Choroid plexus epithelial cell (primary cell): Measurements from ENCODE around the gene SUPT6H.

Source experiments
- DNase-seq: peaks from one replicate; pipeline ENCODE4 v3.0.0-alpha.2; 2010; ENCODE audit warnings: low read depth
- H3K4me3 ChIP-seq: 2 replicates; pipeline ENCODE4 v1.5.1; 2011; ENCODE audit warnings: low read depth, mild to moderate bottlenecking, control low read depth, low read length, moderate library complexity
- TF ChIP-seq, protein P1 (sequence below): conservative IDR thresholded peaks from 2 replicates; pipeline ENCODE4 v1.5.1; 2011; ENCODE audit warnings: low read depth, mild to moderate bottlenecking, control low read depth, inconsistent platforms, low read length, moderate library complexity

Gene SUPT6H

DNA sequence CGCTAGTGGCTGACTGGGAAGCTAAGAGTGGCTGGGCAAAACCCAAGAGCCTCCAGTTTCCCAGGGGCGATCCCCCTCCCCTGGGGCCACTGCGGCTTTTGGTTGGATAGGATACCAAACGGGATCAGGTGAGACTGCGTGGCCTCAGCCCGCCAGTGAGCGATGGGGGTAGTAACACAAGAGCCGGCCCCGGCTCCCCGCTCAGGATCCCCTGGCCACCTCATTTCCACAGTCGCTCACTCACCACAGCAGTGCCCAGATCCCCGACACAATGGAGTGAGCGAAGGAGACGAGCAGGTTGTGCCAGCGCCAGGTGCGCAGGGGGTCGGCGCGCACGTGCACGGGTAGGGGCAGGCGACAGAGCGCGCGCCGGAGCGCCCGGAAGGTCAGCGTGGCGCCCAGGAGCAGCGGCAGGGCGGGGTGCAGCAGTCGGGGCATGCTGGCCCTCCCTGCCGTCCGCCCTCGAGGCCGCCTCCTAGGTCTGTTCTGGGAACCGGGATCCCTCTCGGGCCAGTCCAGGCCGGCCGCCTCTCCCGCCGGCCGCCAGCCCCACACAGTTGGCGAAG is 63.7 kb downstream of the SUPT6H start:
- H3K4me3 ChIP-seq, result peak overlapping the region; percentile 69
- TF ChIP-seq, protein P1, sequence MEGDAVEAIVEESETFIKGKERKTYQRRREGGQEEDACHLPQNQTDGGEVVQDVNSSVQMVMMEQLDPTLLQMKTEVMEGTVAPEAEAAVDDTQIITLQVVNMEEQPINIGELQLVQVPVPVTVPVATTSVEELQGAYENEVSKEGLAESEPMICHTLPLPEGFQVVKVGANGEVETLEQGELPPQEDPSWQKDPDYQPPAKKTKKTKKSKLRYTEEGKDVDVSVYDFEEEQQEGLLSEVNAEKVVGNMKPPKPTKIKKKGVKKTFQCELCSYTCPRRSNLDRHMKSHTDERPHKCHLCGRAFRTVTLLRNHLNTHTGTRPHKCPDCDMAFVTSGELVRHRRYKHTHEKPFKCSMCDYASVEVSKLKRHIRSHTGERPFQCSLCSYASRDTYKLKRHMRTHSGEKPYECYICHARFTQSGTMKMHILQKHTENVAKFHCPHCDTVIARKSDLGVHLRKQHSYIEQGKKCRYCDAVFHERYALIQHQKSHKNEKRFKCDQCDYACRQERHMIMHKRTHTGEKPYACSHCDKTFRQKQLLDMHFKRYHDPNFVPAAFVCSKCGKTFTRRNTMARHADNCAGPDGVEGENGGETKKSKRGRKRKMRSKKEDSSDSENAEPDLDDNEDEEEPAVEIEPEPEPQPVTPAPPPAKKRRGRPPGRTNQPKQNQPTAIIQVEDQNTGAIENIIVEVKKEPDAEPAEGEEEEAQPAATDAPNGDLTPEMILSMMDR, result no peak
- peak; percentile 65 for DNase-seq

DNA sequence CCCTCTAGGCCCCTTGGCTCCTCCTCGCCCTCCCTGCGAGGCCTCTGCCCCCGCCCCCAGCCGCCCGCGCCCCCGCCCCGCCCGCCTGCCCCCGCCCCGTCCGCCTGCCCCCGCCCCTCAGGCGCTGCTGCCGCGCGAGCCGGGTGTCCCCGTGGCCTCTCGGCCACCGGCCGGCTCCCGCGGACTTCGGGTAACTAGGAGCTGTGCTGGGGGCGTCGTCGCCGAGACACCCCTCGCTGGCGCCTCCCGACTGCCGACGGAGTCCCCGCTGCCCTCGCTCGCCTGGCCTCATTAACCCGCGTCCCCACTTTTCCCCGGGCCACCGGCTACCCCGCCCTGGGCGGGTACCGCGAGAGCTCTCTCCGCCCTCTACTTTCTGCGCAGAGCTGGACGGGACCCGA is 64.2 kb downstream of the SUPT6H start, which contains the start of gene TLCD1:
Gene TLCD1 (minus strand): TSS at position 8 of the 401 bp plus-strand sequence. CDS start 136 bp downstream, outside the sequence.
- TF ChIP-seq, protein P1, result no peak
- H3K4me3 ChIP-seq, result peak within 1 kb of the TSS; percentile 69
- DNase-seq, result peak; percentile 35

DNA sequence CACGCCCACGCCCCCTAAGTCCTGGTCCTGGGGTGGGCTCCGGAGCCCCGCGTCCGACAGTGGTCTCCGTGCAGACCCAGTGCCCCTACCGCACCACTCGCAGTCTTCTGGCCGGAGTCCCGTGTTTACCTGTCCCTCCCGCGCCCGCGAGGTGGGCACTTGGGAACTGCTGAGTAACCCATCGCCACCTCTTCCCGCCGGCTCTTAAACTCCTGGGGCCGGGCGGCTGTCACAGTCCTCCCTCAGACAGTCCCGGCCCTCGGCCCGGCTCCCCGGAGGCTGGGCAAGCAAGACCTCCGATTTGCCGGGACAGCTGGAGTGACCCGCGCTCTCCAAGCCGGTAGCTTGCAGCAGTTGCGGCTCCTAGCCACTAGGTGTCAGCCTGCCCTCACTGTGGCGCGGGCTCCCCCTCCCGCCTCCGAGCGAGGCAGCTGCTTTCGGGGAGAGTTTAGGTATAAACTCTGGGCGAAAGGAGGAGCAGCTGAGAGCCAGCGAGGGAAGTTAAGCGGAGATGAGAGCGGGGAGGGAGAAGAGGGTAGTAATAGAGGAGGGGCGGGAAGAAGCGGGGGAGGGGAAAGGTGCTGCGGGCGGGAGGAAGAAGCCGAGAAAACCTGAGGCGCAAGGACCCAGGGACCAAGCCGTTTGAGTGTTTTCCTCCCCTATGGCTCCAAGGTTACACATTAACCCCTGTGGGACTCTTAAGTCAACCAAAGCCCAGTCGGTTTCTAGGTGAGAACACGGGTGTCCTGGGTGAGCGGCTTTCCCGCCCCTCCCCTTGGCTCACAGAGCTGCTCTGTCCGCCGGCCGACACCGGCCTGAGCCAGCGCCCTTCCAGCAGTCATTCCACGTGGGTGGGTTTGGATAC is 64.9 kb downstream of the SUPT6H start:
- TF ChIP-seq, protein P1, result peak; percentile 97
- peak overlapping the region; percentile 69 for H3K4me3 ChIP-seq
- DNase-seq, result peak; percentile 96

DNA sequence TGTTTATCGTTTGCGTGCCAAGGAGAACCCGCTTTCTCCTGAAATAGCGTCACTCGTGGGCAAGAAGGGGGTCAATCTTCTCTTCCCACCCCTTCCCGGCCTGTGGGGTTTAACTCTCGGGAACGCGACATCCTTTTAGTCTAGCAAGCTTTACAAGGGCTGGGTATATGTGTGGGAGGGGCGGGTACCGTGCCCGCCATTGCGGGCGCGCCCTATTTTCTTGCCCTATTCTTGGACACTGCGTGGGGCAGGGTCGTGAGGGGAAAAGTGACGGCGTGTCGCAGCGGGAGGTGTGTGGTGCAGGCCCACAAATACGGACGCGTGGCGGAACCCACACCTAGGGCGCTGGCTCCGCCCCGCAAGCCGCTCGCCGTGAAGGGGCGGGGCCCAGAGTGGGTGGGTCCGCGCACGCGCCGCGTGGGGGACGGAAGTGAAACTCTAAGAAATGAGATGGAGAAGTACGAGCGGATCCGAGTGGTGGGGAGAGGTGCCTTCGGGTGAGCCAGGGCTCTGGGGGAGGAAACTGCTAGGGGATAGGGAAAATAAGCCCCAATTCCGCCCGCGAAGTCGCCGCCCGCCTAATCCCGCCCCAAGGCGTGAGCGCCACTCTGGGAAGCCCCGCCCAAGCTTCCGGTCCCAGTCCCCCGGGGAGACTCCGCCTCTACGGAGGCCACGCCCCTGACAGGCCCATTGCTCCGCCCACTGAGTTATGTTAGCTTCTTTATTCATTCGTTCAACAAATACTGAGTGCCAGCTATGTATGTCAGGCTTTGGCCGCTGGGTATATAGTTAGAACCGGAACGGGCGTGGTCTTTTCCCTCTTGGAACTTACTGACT is 66.6 kb downstream of the SUPT6H start, which contains the start of gene NEK8:
Gene NEK8 (plus strand): TSS at position 425 of the 837 bp plus-strand sequence. CDS start 26 bp downstream, at position 451.
- TF ChIP-seq, protein P1, result no peak
- H3K4me3 ChIP-seq, result peak within 1 kb of the TSS; percentile 93
- peak; percentile 94 for DNase-seq

DNA sequence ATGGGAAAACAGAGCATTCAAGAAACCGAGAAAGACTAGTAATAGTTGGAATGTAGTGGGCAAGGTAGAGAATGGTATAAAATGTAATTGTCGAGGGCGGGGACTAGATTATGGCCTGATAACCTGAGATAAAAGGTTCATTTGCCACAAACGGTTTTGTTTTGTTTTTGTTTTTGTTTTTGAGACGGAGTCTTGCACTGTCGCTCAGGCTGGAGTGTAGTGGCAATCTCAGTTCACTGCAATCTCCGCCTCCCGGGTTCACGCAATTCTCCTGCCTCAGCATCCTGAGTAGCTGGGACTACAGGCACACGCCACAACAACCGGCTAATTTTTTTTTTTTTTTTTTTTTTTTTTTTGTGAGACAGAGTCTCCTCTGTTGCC is 67.9 kb downstream of the SUPT6H start:
- no peak overlapping the region for H3K4me3 ChIP-seq
- TF ChIP-seq, protein P1, result no peak
- no peak for DNase-seq

DNA sequence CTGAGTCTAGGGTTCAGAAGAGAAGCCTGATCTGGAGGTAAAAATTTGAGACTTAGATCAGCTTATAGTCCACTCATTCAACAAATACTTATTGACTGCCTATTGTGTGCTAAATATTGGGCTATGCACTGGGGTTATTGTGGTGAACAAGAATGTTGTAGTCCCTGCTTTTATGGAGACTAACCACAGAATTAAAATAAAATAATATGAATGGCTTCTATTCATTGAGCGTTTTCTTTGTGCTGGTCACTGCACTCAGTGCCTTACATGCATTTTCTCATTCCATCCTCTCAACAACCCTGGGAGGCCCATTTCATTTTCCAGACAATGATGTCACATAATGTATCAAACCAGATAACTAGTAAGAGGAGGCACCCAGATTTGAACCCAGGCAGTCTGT is 71.3 kb downstream of the SUPT6H start:
- TF ChIP-seq, protein P1, result no peak
- no peak for DNase-seq
- no peak overlapping the region for H3K4me3 ChIP-seq
